Inflammatory macrophage treated with lipopolysaccharide for 4 hours (primary cell): ENCODE results near the gene SELENOO.
"Not testable (repeated sequence)": the region's sequence is repeated elsewhere in the genome, so short reads cannot be mapped to it uniquely, and the experiment has no call there.

Source experiments
- DNase-seq: peaks from one replicate; pipeline ENCODE4 v3.0.0-alpha.2; 2020

Gene SELENOO

GRCh38 chr22:50200461-50201190 is at the start of gene SELENOO:
Gene SELENOO (plus strand): TSS chr22:50201011. CDS start chr22:50201037, 26 bp downstream.
- DNase-seq, result peak; percentile 90

DNA sequence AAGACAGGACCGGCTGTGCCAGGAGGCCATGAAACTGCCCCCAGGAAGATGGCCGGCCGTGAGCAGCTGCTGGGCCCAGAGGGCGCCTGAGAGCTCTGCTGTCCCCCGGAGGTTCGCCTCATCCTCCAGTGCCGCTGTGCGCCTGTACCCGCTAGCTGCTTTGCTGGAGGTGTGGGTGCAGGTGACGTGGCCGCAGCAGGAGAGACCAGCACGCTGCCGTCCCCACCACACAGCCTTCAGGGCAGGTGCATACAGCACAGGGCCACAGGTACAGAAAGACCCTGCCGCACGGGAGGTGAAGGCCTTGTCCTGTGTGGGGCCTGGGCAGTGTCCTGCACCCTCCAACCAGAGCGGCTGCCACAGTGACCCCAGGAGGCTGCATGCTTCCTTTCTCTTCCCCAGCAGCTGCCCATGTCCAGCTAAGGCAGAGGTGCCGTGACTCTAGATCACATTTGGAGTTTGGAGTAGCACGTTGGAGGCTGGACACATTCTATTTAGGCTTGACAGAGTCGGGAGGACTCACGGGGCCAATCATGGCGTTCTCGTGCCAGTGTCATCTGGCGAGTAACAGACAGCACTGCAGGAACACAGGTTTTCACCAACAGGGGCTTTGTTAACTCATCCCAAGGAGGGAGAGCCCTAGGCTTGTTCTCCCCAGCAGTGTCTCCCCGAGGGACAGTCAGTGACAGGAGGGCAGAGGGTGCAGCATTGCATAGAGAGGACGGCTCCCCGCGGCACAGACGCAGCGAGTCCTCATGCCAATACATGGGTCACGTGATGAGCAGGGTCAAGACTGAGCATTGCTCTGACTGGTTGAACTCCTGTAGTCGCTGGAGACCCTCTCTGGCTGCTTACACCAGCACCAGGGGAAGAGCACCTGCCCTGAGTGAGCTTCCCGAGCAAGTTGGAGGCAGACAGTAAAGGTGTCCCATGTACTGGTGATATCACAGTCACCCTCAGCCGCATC is 49.0 kb upstream of the SELENOO start:
- DNase-seq, result no peak

- no peak for DNase-seq
Measured at GRCh38 chr22:50153056-50153755, 47.6 kb upstream of the SELENOO start.

DNA sequence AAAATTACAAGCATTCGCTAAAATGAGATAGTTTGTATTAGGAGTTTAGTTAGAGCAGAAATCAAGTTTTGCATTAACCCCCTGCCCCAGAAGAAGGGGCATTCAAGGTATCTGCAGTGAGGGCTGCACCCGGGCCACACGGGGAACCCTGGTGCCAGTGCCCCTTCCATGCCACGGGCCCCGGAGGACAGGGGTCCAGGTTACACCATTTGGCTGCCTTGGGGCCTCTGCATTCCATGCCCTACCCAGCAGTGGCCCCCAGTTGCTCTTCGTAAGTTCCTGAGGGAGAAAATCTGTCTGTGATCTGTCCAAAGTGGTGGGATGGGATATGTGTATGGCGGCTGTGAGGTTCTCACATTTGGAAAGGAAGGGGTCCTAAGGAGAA is 47.1 kb upstream of the SELENOO start:
- DNase-seq, result no peak

- no peak for DNase-seq
Measured at GRCh38 chr22:50157709-50158375, 43.0 kb upstream of the SELENOO start.

DNA sequence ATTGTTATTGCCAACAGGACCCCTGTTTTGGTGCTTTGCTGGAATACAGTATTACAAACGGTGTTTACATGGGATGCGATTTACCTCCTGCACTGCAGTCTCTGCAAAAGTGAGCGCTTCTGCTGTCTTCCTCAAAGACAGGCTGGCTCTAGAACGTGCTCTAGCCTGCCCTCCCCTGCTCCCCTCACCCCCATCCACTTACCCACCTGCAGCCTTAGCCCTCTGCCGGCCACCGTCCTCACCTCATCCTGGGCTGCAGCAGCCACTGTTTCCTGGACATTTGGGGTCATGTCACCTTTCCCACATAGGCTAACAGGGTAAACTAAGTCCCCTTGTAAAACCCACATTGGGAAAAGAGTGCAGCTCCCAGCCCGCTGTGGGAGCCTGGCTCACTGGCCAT is 39.9 kb upstream of the SELENOO start:
- DNase-seq, result no peak

DNA sequence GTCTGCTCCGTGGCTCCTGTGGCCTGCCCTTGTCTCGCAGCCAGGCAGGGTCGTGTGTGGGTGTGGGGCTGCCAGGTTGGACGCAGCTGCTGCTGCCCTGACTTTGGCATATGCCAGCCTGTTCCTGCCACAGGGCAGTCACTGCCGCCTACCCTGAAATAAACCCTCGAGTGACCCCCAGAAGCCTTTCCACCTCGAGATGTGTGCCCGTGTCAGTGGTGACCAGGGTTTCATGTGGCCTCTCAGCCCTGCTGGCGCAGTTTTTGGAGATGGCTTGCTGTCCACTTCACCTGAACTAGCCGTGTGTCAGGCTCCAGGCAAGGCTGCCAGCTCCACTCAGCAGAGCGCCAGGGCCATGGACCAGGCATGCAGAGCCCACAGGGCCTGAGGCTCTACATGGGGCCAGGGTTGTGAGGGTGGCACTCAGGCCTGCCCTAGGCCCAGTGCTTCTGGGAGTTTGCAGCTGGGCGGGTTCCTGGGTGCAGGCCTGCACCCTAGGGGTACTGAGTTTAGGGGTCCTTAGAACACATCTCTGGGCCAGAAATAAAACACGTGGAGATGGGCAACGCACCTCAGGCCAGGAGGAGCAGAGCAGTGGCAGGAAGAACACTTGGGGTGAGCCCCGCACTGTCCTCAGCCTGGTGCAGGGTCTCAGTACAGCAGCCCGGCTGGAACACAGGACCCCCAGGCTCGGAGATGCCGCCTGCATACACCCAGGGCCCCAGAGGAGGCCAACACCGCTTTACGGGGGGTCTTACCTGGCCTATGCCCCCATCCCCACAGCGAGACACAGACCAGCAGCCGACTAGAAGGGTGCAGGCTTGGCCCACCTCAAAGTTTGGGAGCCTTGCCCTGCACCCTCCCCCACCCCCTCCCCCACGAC is 39.1 kb upstream of the SELENOO start:
- no peak for DNase-seq

DNA sequence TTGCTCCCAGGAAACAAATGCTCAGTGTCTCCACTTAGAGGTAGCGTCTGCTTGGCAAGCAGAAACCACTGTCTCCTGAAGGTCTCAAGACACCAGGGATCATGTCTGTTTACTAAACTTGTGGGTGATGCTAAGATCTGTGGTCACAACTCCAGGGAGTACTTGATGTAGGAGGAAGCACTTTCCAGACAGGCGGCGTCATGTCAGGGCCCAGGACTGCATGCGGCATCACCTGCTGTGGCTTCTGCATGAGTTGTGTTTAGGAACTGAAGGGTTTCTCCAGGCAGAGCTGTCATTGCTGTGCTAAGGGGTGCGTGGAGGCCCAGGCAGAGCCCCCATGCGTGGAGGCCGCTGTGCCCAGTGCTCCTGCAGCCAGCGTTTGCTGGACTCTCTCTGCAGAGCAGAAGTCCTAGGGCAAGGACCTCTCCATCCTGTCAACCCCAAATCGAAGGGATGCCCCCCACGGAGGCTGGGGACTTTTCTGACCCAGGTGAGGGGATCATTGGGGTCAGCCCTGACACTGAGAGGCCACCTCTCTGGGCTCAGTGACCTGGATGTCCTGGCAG is 38.3 kb upstream of the SELENOO start:
- no peak for DNase-seq

GRCh38 chr22:50165436-50166123 is 35.2 kb upstream of the SELENOO start:
- DNase-seq, result no peak

- no peak for DNase-seq
Measured at GRCh38 chr22:50167689-50168489, 32.9 kb upstream of the SELENOO start.

DNA sequence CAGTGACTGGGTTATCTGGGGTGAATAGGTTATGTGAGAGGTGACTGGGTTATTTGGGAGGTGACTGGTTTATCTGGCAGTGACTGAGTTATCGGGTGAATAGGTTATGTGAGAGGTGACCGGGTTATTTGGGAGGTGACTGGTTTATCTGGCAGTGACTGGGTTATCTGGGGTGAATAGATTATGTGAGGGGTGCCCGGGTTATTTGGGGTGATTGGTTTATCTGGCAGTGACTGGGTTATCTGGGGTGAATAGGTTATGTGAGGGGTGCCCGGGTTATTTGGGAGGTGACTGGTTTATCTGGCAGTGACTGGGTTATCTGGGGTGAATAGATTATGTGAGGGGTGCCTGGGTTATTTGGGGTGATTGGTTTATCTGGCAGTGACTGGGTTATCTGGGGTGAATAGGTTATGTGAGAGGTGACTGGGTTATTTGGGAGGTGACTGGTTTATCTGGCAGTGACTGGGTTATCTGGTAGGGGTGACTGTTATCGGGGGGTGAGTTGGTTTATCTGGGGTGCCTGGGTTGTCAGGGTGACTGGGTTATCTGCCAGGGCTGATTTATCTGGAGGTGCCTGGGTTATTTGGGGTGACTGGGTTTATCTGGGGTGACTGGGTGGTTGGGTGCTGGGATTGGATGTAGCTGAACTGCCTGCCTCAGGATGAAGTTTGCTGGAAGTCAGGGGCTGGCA is 32.2 kb upstream of the SELENOO start:
- DNase-seq, result not testable (repeated sequence)

GRCh38 chr22:50169181-50169759 is 31.5 kb upstream of the SELENOO start:
- no peak for DNase-seq

DNA sequence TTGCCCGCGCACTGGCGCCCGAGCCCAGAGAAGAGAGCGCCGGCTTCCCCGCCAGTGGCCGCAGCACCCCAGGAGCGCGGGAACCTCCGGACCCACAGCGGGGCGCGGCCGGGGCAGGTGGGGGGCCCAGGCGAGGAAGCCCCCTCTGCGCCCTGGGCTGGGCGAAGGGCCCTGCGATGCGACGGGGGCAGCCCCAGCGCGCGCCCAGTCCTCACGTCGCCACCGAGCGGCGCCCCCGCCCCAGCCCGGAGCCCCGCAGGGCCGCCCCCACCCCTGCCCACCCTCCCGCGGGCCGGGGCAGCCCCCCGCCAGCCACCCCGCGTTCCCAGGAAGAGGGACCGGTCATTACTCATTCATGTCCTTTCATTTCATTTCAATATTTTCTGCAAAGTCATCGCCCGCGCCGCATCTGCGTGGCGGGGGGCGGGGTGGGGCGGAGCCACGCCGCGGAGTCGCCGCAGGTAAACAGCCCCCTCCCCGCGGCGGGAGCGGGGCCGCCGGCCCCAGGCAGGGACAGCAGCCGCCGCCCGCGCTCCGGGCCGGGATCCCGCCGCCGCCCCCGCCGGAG is 31.0 kb upstream of the SELENOO start:
- peak; percentile 47 for DNase-seq

DNA sequence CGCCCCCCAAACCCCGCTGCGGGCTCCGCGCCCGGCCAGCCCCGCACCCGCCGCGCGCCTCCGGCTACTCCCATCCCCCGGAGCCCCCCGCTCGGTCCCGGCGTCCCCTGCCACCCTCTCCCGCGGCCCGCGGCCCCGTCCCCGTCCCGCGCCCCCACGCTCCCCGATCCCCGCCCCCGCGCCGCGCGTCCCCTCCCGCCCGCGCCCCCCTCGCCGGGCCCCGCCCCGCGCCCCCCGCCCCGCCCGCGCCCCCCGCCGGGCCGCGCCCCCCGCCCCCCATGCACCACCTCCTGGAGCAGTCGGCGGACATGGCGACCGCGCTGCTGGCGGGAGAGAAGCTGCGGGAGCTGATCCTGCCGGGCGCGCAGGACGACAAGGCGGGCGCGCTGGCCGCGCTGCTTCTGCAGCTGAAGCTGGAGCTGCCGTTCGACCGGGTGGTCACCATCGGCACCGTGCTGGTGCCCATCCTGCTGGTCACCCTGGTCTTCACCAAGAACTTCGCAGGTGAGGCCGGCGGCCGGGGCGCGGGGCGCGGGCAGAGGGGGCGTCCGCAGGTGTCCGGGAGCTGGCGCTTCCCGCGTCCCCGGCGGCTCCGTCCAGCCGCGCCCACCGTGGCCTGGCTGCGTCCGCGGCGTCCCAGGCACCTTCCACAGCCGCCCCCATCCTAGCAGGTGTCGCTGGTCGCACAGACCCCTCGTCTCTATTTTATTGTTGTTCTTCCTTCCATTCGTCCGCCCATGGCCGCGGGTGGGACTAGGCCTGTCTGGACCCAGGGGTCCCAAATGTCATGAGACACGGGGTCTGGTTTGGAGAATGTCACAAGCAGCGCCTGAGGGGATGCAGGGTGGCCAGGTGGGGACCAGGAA is 30.1 kb upstream of the SELENOO start, which contains the start of gene PANX2:
TSS of gene PANX2 (plus strand) at position 279 of the 866 bp plus-strand sequence. CDS start at position 279, 0 bp downstream.
- DNase-seq, result no peak

- DNase-seq, result no peak
Measured at GRCh38 chr22:50171319-50171964, 29.4 kb upstream of the SELENOO start.

DNA sequence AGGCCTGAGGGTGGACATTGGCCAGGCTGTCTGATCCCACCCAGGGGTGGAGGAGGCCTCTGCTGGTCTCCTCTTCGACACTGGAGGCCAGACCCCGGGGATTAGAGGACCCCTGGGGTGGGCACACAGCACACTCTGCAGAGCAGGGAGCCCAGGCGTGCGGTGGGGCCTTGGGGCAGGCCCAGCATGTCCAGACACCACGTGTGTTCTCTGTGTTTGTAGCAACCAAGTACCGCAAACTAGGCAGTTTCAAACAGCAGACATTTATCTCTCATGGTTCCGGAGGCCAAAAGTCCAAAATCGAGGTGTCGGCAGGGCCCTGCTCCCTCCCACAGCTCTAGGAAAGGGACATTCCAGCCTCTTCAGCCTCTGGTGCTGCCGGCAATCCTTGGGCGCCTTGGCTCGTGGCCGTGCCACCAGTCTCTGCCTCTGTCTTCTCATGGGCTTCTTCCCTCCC is 28.8 kb upstream of the SELENOO start:
- no peak for DNase-seq
